GM12891 (cell line): ENCODE results near the gene SMARCD2.

ENCODE experiments used
- POLR2AphosphoS5 ChIP-seq: IDR thresholded peaks from 2 replicates; pipeline ENCODE4 v1.6.1; 2011; ENCODE audit warnings: low read depth, low read length, control low read depth
- TAF1 ChIP-seq: IDR thresholded peaks from 2 replicates; pipeline ENCODE4 v1.6.1; 2011; ENCODE audit warnings: low read depth, low read length, control low read depth

GRCh38 chr17:63845509-63845908 lies 3.0 kb upstream of the SMARCD2 start:
- TF ChIP-seq POLR2AphosphoS5 (no peak), TAF1 (no peak)
